ENCODE measurements around the gene GPR32. TPM values are rescaled to one million over a fixed set of nuclear protein-coding genes. Genes with fewer than 3 reads are reported as not detected.
A peak's percentile ranks its signal among the peaks of the same experiment; 100 is the strongest.
"Not testable (repeated sequence)": the region's sequence is repeated elsewhere in the genome, so short reads cannot be mapped to it uniquely, and the experiment has no call there.

GPR32 gene
- not detected for total RNA-seq

- DNase-seq; H3K36me3 ChIP-seq; H3K9me3 ChIP-seq; H3K27me3 ChIP-seq; H3K27ac ChIP-seq; H3K4me3 ChIP-seq; ATAC-seq (ENCODE audit: low FRiP score in 2 of 2); H3K4me1 ChIP-seq: not testable (repeated sequence)
- WGBS, 2 donors, result 75 to 91% methylated on average over 2 of the region's 2 CpGs
Observed at GRCh38 chr19:50770164-50770563, at the start of gene GPR32. Gene GPR32, plus strand, starts transcription at chr19:50770464. Its CDS starts 137 bp downstream, at chr19:50770601.

GRCh38 chr19:50720921-50721381 lies 49.3 kb upstream of the GPR32 start:
- no peak for DNase-seq
- TF ChIP-seq, protein P1, sequence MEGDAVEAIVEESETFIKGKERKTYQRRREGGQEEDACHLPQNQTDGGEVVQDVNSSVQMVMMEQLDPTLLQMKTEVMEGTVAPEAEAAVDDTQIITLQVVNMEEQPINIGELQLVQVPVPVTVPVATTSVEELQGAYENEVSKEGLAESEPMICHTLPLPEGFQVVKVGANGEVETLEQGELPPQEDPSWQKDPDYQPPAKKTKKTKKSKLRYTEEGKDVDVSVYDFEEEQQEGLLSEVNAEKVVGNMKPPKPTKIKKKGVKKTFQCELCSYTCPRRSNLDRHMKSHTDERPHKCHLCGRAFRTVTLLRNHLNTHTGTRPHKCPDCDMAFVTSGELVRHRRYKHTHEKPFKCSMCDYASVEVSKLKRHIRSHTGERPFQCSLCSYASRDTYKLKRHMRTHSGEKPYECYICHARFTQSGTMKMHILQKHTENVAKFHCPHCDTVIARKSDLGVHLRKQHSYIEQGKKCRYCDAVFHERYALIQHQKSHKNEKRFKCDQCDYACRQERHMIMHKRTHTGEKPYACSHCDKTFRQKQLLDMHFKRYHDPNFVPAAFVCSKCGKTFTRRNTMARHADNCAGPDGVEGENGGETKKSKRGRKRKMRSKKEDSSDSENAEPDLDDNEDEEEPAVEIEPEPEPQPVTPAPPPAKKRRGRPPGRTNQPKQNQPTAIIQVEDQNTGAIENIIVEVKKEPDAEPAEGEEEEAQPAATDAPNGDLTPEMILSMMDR (IDR thresholded peaks at IDR 0.05), result no peak
- no peak for TF ChIP-seq POLR2A (IDR thresholded peaks at IDR 0.05)
- no peak for TF ChIP-seq EP300 (IDR thresholded peaks at IDR 0.05)
- TF ChIP-seq POLR2AphosphoS5 (IDR thresholded peaks at IDR 0.05), result no peak
- Histone ChIP-seq H3K4me3 (no peak overlapping the region), H3K27ac (no peak overlapping the region), H3K9me3 (no peaks in the 10 kb centered on the region), H3K4me1 (peaks cover 22 to 46% (median 34%) of the 10 kb centered on the region in 4 donors), H3K27me3 (peaks cover 2 to 37% (median 24%) of the 10 kb centered on the region in 4 donors), H3K36me3 (no peaks in the 10 kb centered on the region)
- WGBS, 2 donors, result 51% methylated on average over 7 of the region's 8 CpGs; no CpG with 5 or more reads in 1 of the 2 donors
- no peak for ATAC-seq (ENCODE audit: low FRiP score in 2 of 2)

GRCh38 chr19:50721441-50722137 lies 48.7 kb upstream of the GPR32 start:
- Histone ChIP-seq H3K4me3 (no peak overlapping the region), H3K9me3 (no peaks in the 10 kb centered on the region), H3K4me1 (peaks cover 23 to 46% (median 34%) of the 10 kb centered on the region in 4 donors), H3K27ac (no peak overlapping the region), H3K27me3 (peaks cover 2 to 37% (median 24%) of the 10 kb centered on the region in 4 donors), H3K36me3 (no peaks in the 10 kb centered on the region)
- peak in 1 of 2 donors; percentile 59 for DNase-seq
- TF ChIP-seq POLR2AphosphoS5 (IDR thresholded peaks at IDR 0.05), result no peak
- ATAC-seq (ENCODE audit: low FRiP score in 2 of 2), result no peak
- WGBS, 2 donors, result 73 to 82% methylated on average over 8 to 10 of the region's 10 CpGs

DNA sequence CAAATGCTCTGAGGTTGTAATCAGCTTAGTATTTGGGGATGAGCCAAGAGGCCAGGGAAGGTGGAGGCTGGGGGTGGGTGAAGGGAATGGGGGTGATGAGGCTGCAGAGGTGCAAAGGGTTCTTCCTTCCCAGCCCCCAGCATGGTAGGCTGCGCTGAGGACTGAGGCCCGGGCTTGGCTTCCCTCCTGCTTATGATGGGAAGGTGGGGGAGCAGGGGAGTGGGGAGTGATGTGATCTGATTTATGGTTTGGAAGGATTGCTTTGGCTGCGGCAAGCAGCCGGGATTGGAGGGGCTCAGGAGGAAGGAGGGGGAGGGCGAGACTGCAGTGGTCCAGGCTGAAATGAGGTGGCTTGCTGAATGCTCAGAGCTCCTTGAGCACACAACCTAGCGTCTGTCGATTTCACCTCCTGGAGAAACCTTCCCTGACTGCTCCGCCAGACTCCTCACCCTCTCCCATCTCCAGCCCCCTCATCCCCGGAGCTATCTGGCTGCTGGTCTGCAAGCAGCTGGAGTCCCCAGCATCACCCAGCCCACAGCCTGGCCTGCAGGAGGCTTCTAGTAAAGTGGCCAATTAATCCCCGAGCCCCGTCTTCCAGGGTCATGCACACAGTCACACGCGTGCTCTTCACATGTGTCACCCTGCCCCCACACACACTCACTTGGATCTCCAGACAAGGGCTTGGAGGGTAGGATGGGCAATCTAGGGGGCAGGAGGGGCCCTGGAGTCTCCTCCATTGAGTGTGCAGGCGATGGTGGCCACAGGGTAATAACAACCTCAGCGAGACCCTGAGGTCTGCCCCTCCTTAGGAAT lies 47.9 kb upstream of the GPR32 start:
- H3K4me1 ChIP-seq, result peaks cover 23 to 46% (median 34%) of the 10 kb centered on the region in 4 donors
- ATAC-seq (ENCODE audit: low FRiP score in 2 of 2), result no peak

GRCh38 chr19:50723069-50723468 lies 47.2 kb upstream of the GPR32 start, which contains the start of gene CLEC11A:
Gene CLEC11A, plus strand, starts transcription at chr19:50723364. Its CDS starts 162 bp downstream, at chr19:50723526.
- peak in 1 of 2 donors; percentile 30 for DNase-seq
- ATAC-seq (ENCODE audit: low FRiP score in 2 of 2), result peak in 1 of 2 donors; percentile 20
- no peaks in the 10 kb centered on the region for H3K9me3 ChIP-seq
- TF ChIP-seq EP300 (IDR thresholded peaks at IDR 0.05) (no peak), POLR2AphosphoS5 (IDR thresholded peaks at IDR 0.05) (no peak), POLR2A (IDR thresholded peaks at IDR 0.05) (no peak)
- TF ChIP-seq, protein P1 (IDR thresholded peaks at IDR 0.05), result no peak
- peaks cover 2 to 32% (median 18%) of the 10 kb centered on the region in 4 donors for H3K27me3 ChIP-seq
- 14 to 18% methylated on average over 15 of the region's 15 CpGs for WGBS, 2 donors
- H3K36me3 ChIP-seq, result no peaks in the 10 kb centered on the region
- H3K4me3 ChIP-seq, result peak within 1 kb of the TSS in 3 of 4 donors; percentile 57 to 83 (median 65)
- H3K27ac ChIP-seq, result peak within 1 kb of the TSS in 3 of 4 donors; percentile 40 to 46 (median 42)
- H3K4me1 ChIP-seq, result peaks cover 24 to 43% (median 35%) of the 10 kb centered on the region in 4 donors

More for the DNA sequence above, 47.9 kb upstream of the GPR32 start:
- Histone ChIP-seq H3K27ac (peak overlapping the region in 1 of 4 donors; percentile 42), H3K4me3 (peak overlapping the region in 1 of 4 donors; percentile 83), H3K27me3 (peaks cover 2 to 37% (median 22%) of the 10 kb centered on the region in 4 donors), H3K9me3 (no peaks in the 10 kb centered on the region), H3K36me3 (no peaks in the 10 kb centered on the region)
- no peak for TF ChIP-seq POLR2AphosphoS5 (IDR thresholded peaks at IDR 0.05)
- TF ChIP-seq, protein P1 (IDR thresholded peaks at IDR 0.05), result no peak
- no peak for TF ChIP-seq POLR2A (IDR thresholded peaks at IDR 0.05)
- no peak for TF ChIP-seq EP300 (IDR thresholded peaks at IDR 0.05)
- DNase-seq, result no peak
- 42 to 59% methylated on average over 13 to 15 of the region's 15 CpGs for WGBS, 2 donors
